NCI-H2029 treated with DMSO at 0.1 percent for 48 hours (cell line): ENCODE results near the gene RBFOX2.

ENCODE experiments used
- DNase-seq: peaks from one replicate; lab custom pipeline; 2025; lab: John Stamatoyannopoulos, UW

RBFOX2 gene

GRCh38 chr22:35930933-35931332 lies 97.7 kb downstream of the RBFOX2 start:
- DNase-seq, result peak; percentile 38

GRCh38 chr22:35928285-35928798 lies 100.3 kb downstream of the RBFOX2 start:
- DNase-seq, result no peak

- DNase-seq, result no peak
These were observed 105.6 kb downstream of the RBFOX2 start for GRCh38 chr22:35923026-35923425.

GRCh38 chr22:35921777-35922176 lies 106.8 kb downstream of the RBFOX2 start:
- DNase-seq, result peak; percentile 26

GRCh38 chr22:35921044-35921443 lies 107.6 kb downstream of the RBFOX2 start:
- DNase-seq, result no peak

- DNase-seq, result no peak
These were observed 109.6 kb downstream of the RBFOX2 start for GRCh38 chr22:35919002-35919542.

- no peak for DNase-seq
These were observed 110.2 kb downstream of the RBFOX2 start for GRCh38 chr22:35918456-35918855.

GRCh38 chr22:35917651-35918050 lies 111.0 kb downstream of the RBFOX2 start:
- no peak for DNase-seq

GRCh38 chr22:35915477-35916013 lies 113.1 kb downstream of the RBFOX2 start:
- peak; percentile 34 for DNase-seq

- DNase-seq, result peak; percentile 93
These were observed 113.8 kb downstream of the RBFOX2 start for GRCh38 chr22:35914665-35915476.

- no peak for DNase-seq
These were observed 114.3 kb downstream of the RBFOX2 start for GRCh38 chr22:35914357-35914664.

- DNase-seq, result no peak
These were observed 114.7 kb downstream of the RBFOX2 start for GRCh38 chr22:35913925-35914324.

- DNase-seq, result no peak
These were observed 116.0 kb downstream of the RBFOX2 start for GRCh38 chr22:35912658-35913057.

GRCh38 chr22:35911877-35912276 lies 116.7 kb downstream of the RBFOX2 start:
- DNase-seq, result no peak

- no peak for DNase-seq
These were observed 117.7 kb downstream of the RBFOX2 start for GRCh38 chr22:35910926-35911325.

GRCh38 chr22:35910003-35910769 lies 118.4 kb downstream of the RBFOX2 start:
- no peak for DNase-seq

GRCh38 chr22:35905894-35906293 lies 122.7 kb downstream of the RBFOX2 start:
- DNase-seq, result no peak

- DNase-seq, result no peak
These were observed 123.9 kb downstream of the RBFOX2 start for GRCh38 chr22:35904752-35905151.

- no peak for DNase-seq
These were observed 124.3 kb downstream of the RBFOX2 start for GRCh38 chr22:35904336-35904692.

GRCh38 chr22:35903571-35904335 lies 124.9 kb downstream of the RBFOX2 start:
- DNase-seq, result no peak

GRCh38 chr22:35900483-35901168 lies 128.0 kb downstream of the RBFOX2 start:
- DNase-seq, result no peak
